Measurements from ENCODE around the gene ETDA. TPM values are rescaled to one million over a fixed set of nuclear protein-coding genes. Genes with fewer than 3 reads are reported as not detected.

Gene ETDA
- total and polyA plus RNA-seq, 8 donors = not detected

- H3K4me3 ChIP-seq = no peak overlapping the region
- no peak overlapping the region for H3K27ac ChIP-seq
- no peak for DNase-seq
- intact Hi-C loops (cut with DNase I) = no loop called here
- TF ChIP-seq CTCF (IDR thresholded peaks at IDR 0.05) = no peak
- peaks cover 0 to 7% (median 0%) of the 10 kb centered on the region in 3 donors for H3K36me3 ChIP-seq
- no peak for FAIRE-seq
- peaks cover 0 to 5% (median 3%) of the 10 kb centered on the region in 4 donors for H3K9me3 ChIP-seq
- H3K27me3 ChIP-seq = no peaks in the 10 kb centered on the region
- WGBS, 2 donors = 88 to 96% methylated on average over 2 of the region's 2 CpGs
- no peaks in the 10 kb centered on the region for H3K4me1 ChIP-seq
- ATAC-seq = no peak
These were observed 35.5 kb downstream of the ETDA start for GRCh38 chrX:135287266-135287823.

GRCh38 chrX:135295238-135295943 lies 43.5 kb downstream of the ETDA start:
- ATAC-seq (peak in 3 of 4 donors; percentile 34 to 74 (median 49)), DNase-seq (peak in 2 of 6 donors; percentile 17 to 54), FAIRE-seq (no peak)
- WGBS, 2 donors = 56 to 69% methylated on average over 26 of the region's 26 CpGs
- peaks cover 0 to 13% (median 0%) of the 10 kb centered on the region in 3 donors for H3K36me3 ChIP-seq
- H3K4me3 ChIP-seq = no peak overlapping the region
- H3K27me3 ChIP-seq = no peaks in the 10 kb centered on the region
- no peak for TF ChIP-seq CTCF (IDR thresholded peaks at IDR 0.05)
- no peak overlapping the region for H3K27ac ChIP-seq
- no peaks in the 10 kb centered on the region for H3K4me1 ChIP-seq
- H3K9me3 ChIP-seq = no peaks in the 10 kb centered on the region
- intact Hi-C loops (cut with DNase I) = no loop called here

GRCh38 chrX:135295944-135296305 lies 44.1 kb downstream of the ETDA start:
- 50 to 61% methylated on average over 10 of the region's 10 CpGs for WGBS, 2 donors
- no peaks in the 10 kb centered on the region for H3K27me3 ChIP-seq
- intact Hi-C loops (cut with DNase I) = no loop called here

GRCh38 chrX:135302269-135302873 lies 50.5 kb downstream of the ETDA start:
- ATAC-seq (no peak), FAIRE-seq (no peak), DNase-seq (no peak)
- H3K9me3 ChIP-seq = no peaks in the 10 kb centered on the region
- no peaks in the 10 kb centered on the region for H3K4me1 ChIP-seq
- no peak overlapping the region for H3K4me3 ChIP-seq
- TF ChIP-seq CTCF (IDR thresholded peaks at IDR 0.05) = no peak
- H3K36me3 ChIP-seq = no peaks in the 10 kb centered on the region
- H3K27me3 ChIP-seq = no peaks in the 10 kb centered on the region
- intact Hi-C loops (cut with DNase I) = no loop called here
- WGBS, 2 donors = 52 to 55% methylated on average over 5 of the region's 5 CpGs
- H3K27ac ChIP-seq = no peak overlapping the region

More at GRCh38 chrX:135295944-135296305, 44.1 kb downstream of the ETDA start:
- TF ChIP-seq CTCF (IDR thresholded peaks at IDR 0.05) = no peak
- DNase-seq = no peak
- no peak overlapping the region for H3K27ac ChIP-seq
- ATAC-seq = no peak
- no peak for FAIRE-seq
- no peaks in the 10 kb centered on the region for H3K9me3 ChIP-seq
- no peak overlapping the region for H3K4me3 ChIP-seq
- no peaks in the 10 kb centered on the region for H3K4me1 ChIP-seq
- peaks cover 0 to 13% (median 0%) of the 10 kb centered on the region in 3 donors for H3K36me3 ChIP-seq

Other genes with a start within 250 kb of the ETDA start
- 1 to 10 TPM; 1.8 to 6.1 (median 2.9) TPM for gene RTL8B, start 229.5 kb upstream of the ETDA start, total RNA-seq
- gene RTL8B, start 229.5 kb upstream of the ETDA start, polyA plus RNA-seq = 1 to 10 TPM; 4.5 to 8.6 TPM
- gene RTL8C, start 219.7 kb upstream of the ETDA start, total RNA-seq = 10 to 100 TPM; 10.6 to 34.7 (median 16.3) TPM
- gene RTL8C, start 219.7 kb upstream of the ETDA start, polyA plus RNA-seq = 10 to 100 TPM; 55.5 to 72.9 TPM
- 10 to 100 TPM in 2 of 6 donors, 1 to 10 TPM in 4; 7.3 to 16.4 (median 9.1) TPM for gene RTL8A, start 199.9 kb upstream of the ETDA start, total RNA-seq
- gene RTL8A, start 199.9 kb upstream of the ETDA start, polyA plus RNA-seq = 10 to 100 TPM; 52.8 to 62.9 TPM
- under 1 TPM; 0.37 to 0.67 (median 0.59) TPM for gene SMIM10L2B, start 153.3 kb upstream of the ETDA start, total RNA-seq
- 1 to 10 TPM in 1 of 2 donors, under 1 TPM in 1; 0.80 to 1.2 TPM for gene SMIM10L2B, start 153.3 kb upstream of the ETDA start, polyA plus RNA-seq
- gene ETDB, start 131.5 kb upstream of the ETDA start, total RNA-seq = not detected
- gene ETDB, start 131.5 kb upstream of the ETDA start, polyA plus RNA-seq = not detected
- under 1 TPM in 1 of 6 donors, not detected in 5; 0.09 TPM for gene CT55, start 80.7 kb upstream of the ETDA start, total RNA-seq
- not detected for gene CT55, start 80.7 kb upstream of the ETDA start, polyA plus RNA-seq
- not detected for gene ETDC, start 57.4 kb downstream of the ETDA start, total RNA-seq
- gene ETDC, start 57.4 kb downstream of the ETDA start, polyA plus RNA-seq = not detected
- 1 to 10 TPM; 4.4 to 6.4 (median 4.7) TPM for gene ZNF75D, start 92.0 kb downstream of the ETDA start, total RNA-seq
- 10 to 100 TPM in 1 of 2 donors, 1 to 10 TPM in 1; 8.1 to 10.3 TPM for gene ZNF75D, start 92.0 kb downstream of the ETDA start, polyA plus RNA-seq
- 1 to 10 TPM; 2.4 to 5.7 (median 3.5) TPM for gene ZNF449, start 92.7 kb downstream of the ETDA start, total RNA-seq
- gene ZNF449, start 92.7 kb downstream of the ETDA start, polyA plus RNA-seq = 1 to 10 TPM; 3.1 to 9.6 TPM
- 1 to 10 TPM; 1.3 to 2.3 (median 1.6) TPM for gene SMIM10L2A, start 169.9 kb downstream of the ETDA start, total RNA-seq
- 1 to 10 TPM; 1.3 to 1.6 TPM for gene SMIM10L2A, start 169.9 kb downstream of the ETDA start, polyA plus RNA-seq

Data from pancreas (tissue), 10 donors.